ENCODE measurements around the gene IZUMO1R. TPM values are rescaled to one million over a fixed set of nuclear protein-coding genes. Genes with fewer than 3 reads are reported as not detected.

IZUMO1R gene
- total and polyA plus RNA-seq, 2 of the 8 experiments (the other 6 are each of a cell fraction or from before 2014, with no cell fraction given) = not detected

DNA sequence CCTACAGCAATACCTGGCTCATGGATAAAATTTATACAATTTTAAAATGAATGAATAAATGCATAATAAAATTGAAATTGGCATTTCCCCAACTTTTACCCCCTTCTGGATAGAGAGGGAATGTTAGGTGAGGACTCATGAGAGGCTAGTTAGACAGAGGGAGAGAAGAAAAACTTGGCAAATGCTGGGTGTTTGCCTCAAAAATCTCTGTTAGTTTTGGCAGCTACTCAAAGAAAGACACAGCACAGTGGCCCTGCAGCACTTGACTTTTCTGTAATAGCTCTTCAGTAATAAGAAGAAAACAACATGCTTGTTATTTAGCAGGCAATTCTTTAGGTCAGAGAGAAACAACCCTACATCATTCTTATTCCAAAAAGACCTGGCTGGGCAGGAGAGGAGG is 20.7 kb upstream of the IZUMO1R start:
- H2AFZ ChIP-seq (ENCODE audit: low read length) = no peak overlapping the region
- ChIA-PET POLR2A (ENCODE audit: partially characterized antibody) (interaction anchor here (1.2 to 1.8 kb wide), 2 partner anchors 8 to 11 kb away, joined by 3 to 4 read pairs; no protein-coding TSS in a partner anchor), CTCF (ENCODE audit: partially characterized antibody) (interaction anchor here (0.6 to 1.9 kb wide), 9 partner anchors 8 to 384 kb away, joined by 3 to 7 read pairs (median 3); no protein-coding TSS in a partner anchor)
- no peaks in the 10 kb centered on the region for H3K36me3 ChIP-seq (ENCODE audit: control insufficient read depth in 2 of 4, insufficient read depth in 4 of 4, low read length in 3 of 4)
- no peak overlapping the region for H2BK5ac ChIP-seq (ENCODE audit: low read depth, low read length)
- no peak overlapping the region for H3K4me3 ChIP-seq (ENCODE audit: extremely low read depth in 1 of 4, insufficient read depth in 2 of 4, low read depth in 3 of 4, low read length in 4 of 4)
- no peaks in the 10 kb centered on the region for H3K27me3 ChIP-seq (replicated peaks in 1 of 4; ENCODE audit: control insufficient read depth in 3 of 4, extremely low read depth in 1 of 4, insufficient read depth in 3 of 4, low read length in 3 of 4)
- H3K79me1 ChIP-seq (ENCODE audit: low read depth, low read length) = no peaks in the 10 kb centered on the region
- no peak overlapping the region for H3K4me2 ChIP-seq (ENCODE audit: insufficient read depth in 1 of 2, low read depth in 2 of 2, low read length in 2 of 2)
- H2AK5ac ChIP-seq (ENCODE audit: low read depth, low read length) = no peak overlapping the region
- H4K8ac ChIP-seq (ENCODE audit: extremely low read depth, insufficient read depth, low read length) = no peak overlapping the region
- H3K9ac ChIP-seq (replicated peaks in 1 of 4; ENCODE audit: extremely low read depth in 1 of 4, low read depth in 3 of 4, low read length in 3 of 4) = no peak overlapping the region
- DNase-seq (ENCODE audit: low read depth in 1 of 2, low spot score in 2 of 2) = no peak
- H3K56ac ChIP-seq (replicated peaks; ENCODE audit: insufficient read length, low read depth, low read length) = no peak overlapping the region
- no peak overlapping the region for H2BK15ac ChIP-seq (ENCODE audit: low read length)
- no peak for FAIRE-seq
- H3K14ac ChIP-seq (ENCODE audit: insufficient read length) = no peak overlapping the region
- peaks cover 0 to 3% (median 1%) of the 10 kb centered on the region in 4 experiments; a peak in 4 of 7 replicates for H3K4me1 ChIP-seq (replicated peaks in 1 of 4; ENCODE audit: control insufficient read depth in 3 of 4, insufficient read depth in 4 of 4, low read length in 3 of 4)
- no peak overlapping the region for H2BK12ac ChIP-seq (ENCODE audit: low read depth, low read length)
- no peak overlapping the region for H3K4ac ChIP-seq (replicated peaks; ENCODE audit: insufficient read length, low read depth, low read length)
- no peak overlapping the region for H2BK20ac ChIP-seq (ENCODE audit: low read length)
- no peak overlapping the region for H3K23ac ChIP-seq (ENCODE audit: insufficient read length)
- no peak overlapping the region for H4K5ac ChIP-seq (ENCODE audit: insufficient read length, low read depth, low read length)
- H2BK120ac ChIP-seq (replicated peaks; ENCODE audit: low read depth, low read length) = no peak overlapping the region
- no peak overlapping the region for H4K91ac ChIP-seq (replicated peaks; ENCODE audit: insufficient read length, low read length)
- H3K9me3 ChIP-seq (ENCODE audit: insufficient read depth in 2 of 2, low read depth in 1 of 2, low read length in 1 of 2) = no peaks in the 10 kb centered on the region
- no peaks in the 10 kb centered on the region for H3K79me2 ChIP-seq (ENCODE audit: control insufficient read depth in 1 of 2, insufficient read depth in 2 of 2, low read length in 2 of 2)
- no peak overlapping the region for H3K27ac ChIP-seq (ENCODE audit: low read depth, low read length)
- H4K20me1 ChIP-seq (replicated peaks in 1 of 2; ENCODE audit: control insufficient read depth in 1 of 2, insufficient read depth in 2 of 2, low read length in 2 of 2) = no peaks in the 10 kb centered on the region
- H3K23me2 ChIP-seq (ENCODE audit: low read depth, low read length) = no peaks in the 10 kb centered on the region
- no peak overlapping the region for H3K18ac ChIP-seq (ENCODE audit: extremely low read depth, low read length)
- TF ChIP-seq CBX8 (IDR thresholded peaks at IDR 0.05; ENCODE audit: borderline replicate concordance, low read depth, low read length) (no peak), TAF1 (IDR thresholded peaks at IDR 0.05; ENCODE audit: low read depth, low read length) (no peak), CEBPB (IDR thresholded peaks at IDR 0.05; ENCODE audit: low read depth, low read length) (no peak), SP1 (IDR thresholded peaks at IDR 0.05; ENCODE audit: low read depth, low read length) (no peak), CREB1 (IDR thresholded peaks at IDR 0.05) (no peak), HDAC6 (IDR thresholded peaks at IDR 0.05; ENCODE audit: low read depth, low read length) (no peak), GTF2F1 (IDR thresholded peaks at IDR 0.05; ENCODE audit: borderline replicate concordance, low read depth, low read length) (no peak), CHD2 (IDR thresholded peaks at IDR 0.05; ENCODE audit: low read length) (no peak), RAD21 (IDR thresholded peaks at IDR 0.05 in 1 of 2, conservative IDR thresholded peaks at IDR 0.05 in 1 of 2; ENCODE audit: low read depth in 2 of 2, low read length in 2 of 2) (no peak), RBBP5 (IDR thresholded peaks at IDR 0.05; ENCODE audit: borderline replicate concordance, low read depth, low read length) (no peak), POLR2A (IDR thresholded peaks at IDR 0.05; ENCODE audit: control extremely low read depth in 1 of 2, low read depth in 2 of 2, low read length in 2 of 2) (no peak), JUND (IDR thresholded peaks at IDR 0.05; ENCODE audit: low read length) (no peak), FOSL1 (IDR thresholded peaks at IDR 0.05; ENCODE audit: insufficient read depth, low read depth, low read length) (no peak)
- TF ChIP-seq, protein P1, sequence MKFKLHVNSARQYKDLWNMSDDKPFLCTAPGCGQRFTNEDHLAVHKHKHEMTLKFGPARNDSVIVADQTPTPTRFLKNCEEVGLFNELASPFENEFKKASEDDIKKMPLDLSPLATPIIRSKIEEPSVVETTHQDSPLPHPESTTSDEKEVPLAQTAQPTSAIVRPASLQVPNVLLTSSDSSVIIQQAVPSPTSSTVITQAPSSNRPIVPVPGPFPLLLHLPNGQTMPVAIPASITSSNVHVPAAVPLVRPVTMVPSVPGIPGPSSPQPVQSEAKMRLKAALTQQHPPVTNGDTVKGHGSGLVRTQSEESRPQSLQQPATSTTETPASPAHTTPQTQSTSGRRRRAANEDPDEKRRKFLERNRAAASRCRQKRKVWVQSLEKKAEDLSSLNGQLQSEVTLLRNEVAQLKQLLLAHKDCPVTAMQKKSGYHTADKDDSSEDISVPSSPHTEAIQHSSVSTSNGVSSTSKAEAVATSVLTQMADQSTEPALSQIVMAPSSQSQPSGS (IDR thresholded peaks at IDR 0.05; ENCODE audit: low read length) = no peak
- TF ChIP-seq, protein P2, sequence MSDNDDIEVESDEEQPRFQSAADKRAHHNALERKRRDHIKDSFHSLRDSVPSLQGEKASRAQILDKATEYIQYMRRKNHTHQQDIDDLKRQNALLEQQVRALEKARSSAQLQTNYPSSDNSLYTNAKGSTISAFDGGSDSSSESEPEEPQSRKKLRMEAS (IDR thresholded peaks at IDR 0.05) = no peak

Data from H1 (cell line).